Middle frontal gyrus (tissue), 1 donor: ENCODE measurements around the gene LINGO1.

Source experiments
- DNase-seq: peaks from one replicate; pipeline ENCODE4 v3.0.0-alpha.2; 2015; ENCODE audit warnings: low spot score; ENCODE audit errors: extremely low spot score

LINGO1 gene

DNA sequence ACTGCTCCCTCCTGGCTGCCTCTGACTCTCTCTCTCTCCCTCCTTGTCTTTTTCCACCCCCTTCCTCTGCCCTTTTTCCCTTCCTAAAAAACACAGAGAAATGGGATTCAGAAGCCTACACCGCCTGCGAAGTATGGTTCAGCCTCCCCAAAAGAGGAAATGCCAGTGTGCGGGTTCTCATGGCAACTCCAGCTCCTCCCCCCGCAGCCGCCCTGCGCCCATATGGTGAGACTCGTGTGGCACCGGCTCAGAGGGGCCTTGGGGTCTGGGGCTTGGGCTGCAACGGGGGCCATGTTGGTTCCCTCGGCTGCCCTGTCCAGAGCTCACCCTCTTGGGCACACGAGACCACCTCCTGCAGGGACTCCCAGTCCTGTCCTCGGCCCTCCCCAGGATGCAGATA is 23.6 kb upstream of the LINGO1 start:
- peak; percentile 58 for DNase-seq

- no peak for DNase-seq
These were observed 22.3 kb upstream of the LINGO1 start for GRCh38 chr15:77654975-77655374.

GRCh38 chr15:77653832-77654480 is 21.2 kb upstream of the LINGO1 start:
- DNase-seq, result no peak

- no peak for DNase-seq
These were observed 17.6 kb upstream of the LINGO1 start for GRCh38 chr15:77650265-77650664.

GRCh38 chr15:77649610-77650009 is 16.9 kb upstream of the LINGO1 start:
- no peak for DNase-seq

- no peak for DNase-seq
These were observed 16.3 kb upstream of the LINGO1 start for GRCh38 chr15:77649017-77649416.

- no peak for DNase-seq
These were observed 15.2 kb upstream of the LINGO1 start for GRCh38 chr15:77647961-77648360.

GRCh38 chr15:77646104-77646694 is 13.5 kb upstream of the LINGO1 start:
- DNase-seq, result no peak

GRCh38 chr15:77645602-77646001 is 12.9 kb upstream of the LINGO1 start:
- no peak for DNase-seq

GRCh38 chr15:77644543-77645247 is 12.0 kb upstream of the LINGO1 start:
- DNase-seq, result no peak

GRCh38 chr15:77643764-77644163 is 11.1 kb upstream of the LINGO1 start:
- no peak for DNase-seq

DNA sequence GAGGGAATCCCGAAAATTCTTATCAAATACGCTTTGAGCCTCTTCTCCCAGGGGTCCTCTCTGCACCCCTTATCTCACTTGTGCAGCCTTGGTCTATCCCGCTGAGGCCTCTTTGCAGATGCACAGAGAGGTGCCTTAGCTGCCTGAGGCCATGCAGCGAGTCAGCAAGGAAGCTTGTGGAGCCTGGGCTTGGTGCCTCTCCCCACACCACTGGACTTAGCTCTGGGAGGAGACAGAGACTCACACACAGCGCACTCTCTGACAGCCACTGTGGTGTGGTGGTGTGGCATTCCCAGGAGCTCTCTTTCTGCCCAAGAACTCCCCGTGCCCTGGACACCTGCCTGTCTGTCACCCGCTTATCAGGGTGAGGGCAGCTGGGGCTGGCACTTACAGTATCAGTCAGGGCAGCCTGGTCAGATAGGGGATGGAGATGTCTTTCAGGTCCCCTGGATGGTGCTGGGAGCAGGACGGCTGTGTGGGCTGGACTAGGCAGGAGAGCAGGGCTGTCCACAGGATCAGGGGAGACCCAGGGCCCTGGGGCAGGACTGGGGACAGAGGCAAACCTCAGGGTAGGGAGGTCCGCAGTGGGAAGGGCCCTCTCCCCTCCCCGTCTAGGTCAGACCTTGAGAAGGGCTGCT is 10.2 kb upstream of the LINGO1 start:
- DNase-seq, result no peak

DNA sequence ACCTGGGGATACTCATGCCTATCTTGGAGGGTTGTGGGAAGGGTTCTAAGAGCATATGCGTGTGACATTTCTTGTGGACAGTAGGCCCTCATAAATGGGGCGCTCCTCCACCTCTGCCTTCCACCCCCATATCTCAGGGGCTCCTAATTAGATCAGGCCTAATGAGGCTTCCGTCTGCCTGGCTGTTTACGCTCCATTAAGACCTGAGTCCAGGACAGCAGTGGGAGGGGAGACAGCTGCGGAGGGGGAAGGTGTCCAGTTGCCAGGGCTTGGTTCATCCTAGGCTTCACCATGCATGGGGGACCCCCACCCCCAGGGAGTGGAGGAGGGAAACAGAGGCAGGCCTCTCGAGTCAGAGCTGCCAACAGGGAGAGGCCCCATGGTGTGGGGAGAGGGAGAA is 9.3 kb upstream of the LINGO1 start:
- no peak for DNase-seq

DNA sequence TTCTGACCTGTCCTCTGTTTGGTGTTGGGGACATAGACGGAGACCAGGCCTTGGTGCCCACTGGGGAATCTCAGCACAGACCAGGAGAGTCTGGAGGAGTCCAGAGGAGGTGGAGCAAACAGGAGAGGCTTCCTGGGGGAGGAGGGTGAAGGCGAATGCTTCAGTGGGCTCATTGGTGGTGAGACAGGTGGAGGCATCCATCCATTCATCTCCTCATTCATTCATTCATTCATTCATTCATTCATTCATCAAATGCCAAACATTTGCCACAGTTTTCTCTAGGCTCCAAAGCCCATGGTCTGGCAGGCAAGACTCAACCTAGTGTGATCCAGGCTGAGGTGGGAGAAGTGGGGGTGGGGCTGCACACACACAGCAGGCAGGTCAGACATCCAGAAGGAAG is 7.9 kb upstream of the LINGO1 start:
- no peak for DNase-seq

- no peak for DNase-seq
These were observed 6.7 kb upstream of the LINGO1 start for GRCh38 chr15:77639431-77639830.

DNA sequence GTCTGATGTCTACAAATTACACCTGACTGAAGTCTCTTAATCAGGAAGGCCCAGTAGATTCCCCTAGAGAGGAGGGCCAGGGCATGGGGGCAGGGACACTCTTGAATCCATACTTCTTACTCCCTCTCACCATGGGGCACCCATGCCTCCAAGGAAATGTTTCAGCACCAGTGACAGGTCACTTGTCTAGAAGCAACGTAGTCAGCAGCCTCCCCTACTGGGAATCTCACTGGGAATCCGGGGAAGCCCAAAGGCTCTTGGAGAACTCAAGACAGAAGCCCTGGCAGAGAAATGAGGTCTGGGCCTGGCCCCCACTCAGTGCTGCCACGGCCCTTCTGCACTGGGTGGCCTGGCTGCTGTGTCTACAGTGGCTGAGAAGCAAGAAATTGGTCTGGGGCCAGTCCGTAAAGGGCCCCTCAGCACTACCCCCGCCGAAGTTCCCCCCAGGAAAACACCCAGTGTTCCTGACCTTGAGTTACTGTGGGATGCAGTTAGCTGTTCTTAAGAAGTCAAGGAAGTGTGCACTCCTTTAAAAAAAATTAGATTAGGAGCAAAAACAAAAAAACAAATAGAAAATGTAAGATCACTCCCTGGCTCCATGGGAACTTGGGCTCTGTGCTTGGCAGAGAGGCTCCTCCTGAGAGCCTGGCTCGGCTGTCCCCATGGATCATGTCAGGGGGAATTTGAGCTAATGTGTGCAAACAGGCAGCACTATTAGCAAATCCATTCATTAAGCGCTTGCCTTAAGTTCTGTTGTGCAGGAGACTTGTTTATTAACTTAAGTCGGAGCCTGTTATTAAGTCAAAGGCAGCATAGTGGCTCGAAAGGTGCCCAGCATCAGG is 5.4 kb upstream of the LINGO1 start:
- no peak for DNase-seq

GRCh38 chr15:77636209-77636608 is 3.5 kb upstream of the LINGO1 start:
- no peak for DNase-seq

DNA sequence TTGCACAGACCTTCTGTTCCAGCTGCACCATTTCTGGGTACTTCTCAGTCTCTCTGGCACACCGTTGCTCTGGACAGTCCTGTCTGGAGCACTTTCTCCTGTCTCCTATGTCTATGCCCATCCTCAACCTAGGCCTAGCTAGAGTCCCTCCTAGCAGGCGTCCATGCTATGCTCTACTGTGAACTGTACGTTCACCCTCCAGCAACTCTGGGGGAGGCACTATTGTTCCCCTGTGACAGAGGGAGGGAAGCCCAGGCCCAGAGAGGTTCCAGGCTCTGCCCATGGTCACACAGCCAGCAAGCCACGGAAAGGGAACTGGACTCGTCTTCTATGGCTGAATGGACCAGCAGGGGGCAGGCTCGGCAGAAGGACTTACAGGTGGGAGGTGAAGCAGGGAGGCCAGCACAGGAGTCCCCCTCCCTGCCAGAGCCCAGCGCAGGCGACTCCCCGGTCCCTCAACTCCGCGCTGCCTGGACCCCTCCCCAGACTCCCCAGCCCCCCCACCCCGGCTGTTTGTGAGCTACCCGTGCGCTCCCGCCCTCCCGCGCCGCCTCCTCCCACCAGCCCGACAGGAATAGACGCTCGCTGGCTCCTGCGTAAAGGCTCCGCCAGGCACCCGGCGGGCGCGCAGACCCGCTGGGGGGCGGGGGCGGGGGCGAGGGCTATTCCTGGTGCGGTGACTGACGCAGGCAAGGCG is 1.7 kb upstream of the LINGO1 start:
- peak; percentile 42 for DNase-seq

DNA sequence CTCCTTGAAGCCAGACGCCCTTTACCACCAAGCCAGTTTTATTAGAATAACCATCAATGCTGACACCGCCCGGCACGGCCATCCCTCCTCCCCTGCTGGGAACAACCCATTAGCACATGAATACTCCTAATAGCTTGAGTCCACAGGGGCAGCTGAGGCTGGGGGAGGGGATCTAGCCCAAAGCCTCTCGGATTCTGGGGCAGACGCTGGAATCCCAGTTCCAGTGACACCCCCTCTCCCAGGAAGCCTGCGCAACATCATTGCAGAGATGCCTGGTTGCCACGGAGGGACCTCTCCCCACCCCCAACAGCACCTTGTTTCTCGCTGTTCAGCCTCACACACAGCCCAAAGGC is 1.2 kb upstream of the LINGO1 start:
- DNase-seq, result no peak

DNA sequence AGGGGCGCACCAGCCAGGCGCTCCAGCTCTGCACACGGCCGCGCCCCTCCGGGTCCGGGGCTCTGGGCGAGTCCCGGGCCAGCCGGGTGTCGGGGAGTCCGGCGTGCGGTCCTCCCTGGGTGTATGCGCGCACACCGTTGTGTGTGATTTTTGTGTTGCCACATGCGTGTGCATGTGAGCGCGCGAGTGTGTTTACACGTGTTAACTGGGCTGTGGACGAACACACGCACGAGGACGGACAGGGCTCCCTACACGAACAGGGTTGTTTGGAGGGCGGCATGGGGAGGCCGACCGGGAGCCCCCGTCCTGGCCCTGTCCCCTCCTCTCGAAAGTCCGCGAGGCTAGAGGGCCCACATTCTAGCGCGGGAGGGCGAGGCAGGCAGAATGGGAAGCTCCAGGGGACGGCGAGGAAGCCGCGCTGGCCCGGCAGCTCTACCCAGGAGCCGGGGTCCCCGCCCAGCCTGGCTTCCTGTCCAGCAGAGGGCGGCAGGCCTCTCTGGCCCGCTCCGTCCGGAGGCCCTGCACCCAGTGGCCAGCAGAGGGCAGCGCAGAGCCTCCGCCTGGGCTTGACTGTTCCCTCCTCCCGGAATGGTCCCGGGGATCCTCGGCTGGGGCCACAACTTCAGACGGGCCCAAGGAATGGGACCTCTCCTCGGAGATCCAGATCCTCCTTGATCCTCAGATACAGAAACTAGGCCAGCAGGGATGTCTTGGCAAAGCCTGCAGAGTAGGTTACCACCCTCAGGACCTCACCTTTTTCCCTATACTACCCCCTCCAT is 611 bp upstream of the LINGO1 start:
- peak; percentile 87 for DNase-seq
